Subcutaneous adipose tissue (tissue), 4 donors: ENCODE results near the gene GRID1. TPM values are rescaled to one million over a fixed set of nuclear protein-coding genes. Genes with fewer than 3 reads are reported as not detected.

Source experiments
- total RNA-seq, 4 donors: library from RNA; depleted of rRNA; stranded (reverse); fragments of >200 nt; gene quantifications; one replicate each; pipeline ENCODE4 v1.1.0, GENCODE V29; 2016
- TF ChIP-seq, protein P1 (sequence below): fragments of 450-650 bp; IDR thresholded peaks from one replicate; pipeline ENCODE4 v1.5.1; 2016; ENCODE audit warnings: low read depth, mild to moderate bottlenecking, control low read depth, antibody characterized with exemption, moderate library complexity

The GRID1 gene
- total RNA-seq, 4 donors from 2014 or later, result 0.49 to 2.0 (median 1.1) TPM

DNA sequence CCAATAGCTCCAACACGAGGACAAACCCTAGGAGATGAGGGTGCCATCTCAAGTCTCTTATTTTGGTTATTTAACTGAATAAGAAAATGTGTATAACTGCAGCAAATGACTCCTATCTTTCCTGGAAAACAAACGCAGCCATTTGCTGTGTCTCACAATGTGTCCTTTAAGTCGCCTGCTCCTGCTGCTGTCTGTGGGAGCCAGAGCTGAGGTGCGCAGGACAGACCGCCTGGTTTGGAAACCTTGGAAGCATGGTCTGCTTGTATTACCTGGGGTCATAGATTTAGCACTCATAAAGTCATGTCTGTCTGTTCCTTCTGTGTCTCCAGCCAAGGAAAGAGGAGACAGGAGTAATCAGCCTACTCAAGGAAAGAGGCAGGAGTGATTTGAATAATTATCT lies 760.2 kb downstream of the GRID1 start:
- TF ChIP-seq, protein P1, sequence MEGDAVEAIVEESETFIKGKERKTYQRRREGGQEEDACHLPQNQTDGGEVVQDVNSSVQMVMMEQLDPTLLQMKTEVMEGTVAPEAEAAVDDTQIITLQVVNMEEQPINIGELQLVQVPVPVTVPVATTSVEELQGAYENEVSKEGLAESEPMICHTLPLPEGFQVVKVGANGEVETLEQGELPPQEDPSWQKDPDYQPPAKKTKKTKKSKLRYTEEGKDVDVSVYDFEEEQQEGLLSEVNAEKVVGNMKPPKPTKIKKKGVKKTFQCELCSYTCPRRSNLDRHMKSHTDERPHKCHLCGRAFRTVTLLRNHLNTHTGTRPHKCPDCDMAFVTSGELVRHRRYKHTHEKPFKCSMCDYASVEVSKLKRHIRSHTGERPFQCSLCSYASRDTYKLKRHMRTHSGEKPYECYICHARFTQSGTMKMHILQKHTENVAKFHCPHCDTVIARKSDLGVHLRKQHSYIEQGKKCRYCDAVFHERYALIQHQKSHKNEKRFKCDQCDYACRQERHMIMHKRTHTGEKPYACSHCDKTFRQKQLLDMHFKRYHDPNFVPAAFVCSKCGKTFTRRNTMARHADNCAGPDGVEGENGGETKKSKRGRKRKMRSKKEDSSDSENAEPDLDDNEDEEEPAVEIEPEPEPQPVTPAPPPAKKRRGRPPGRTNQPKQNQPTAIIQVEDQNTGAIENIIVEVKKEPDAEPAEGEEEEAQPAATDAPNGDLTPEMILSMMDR, result no peak

DNA sequence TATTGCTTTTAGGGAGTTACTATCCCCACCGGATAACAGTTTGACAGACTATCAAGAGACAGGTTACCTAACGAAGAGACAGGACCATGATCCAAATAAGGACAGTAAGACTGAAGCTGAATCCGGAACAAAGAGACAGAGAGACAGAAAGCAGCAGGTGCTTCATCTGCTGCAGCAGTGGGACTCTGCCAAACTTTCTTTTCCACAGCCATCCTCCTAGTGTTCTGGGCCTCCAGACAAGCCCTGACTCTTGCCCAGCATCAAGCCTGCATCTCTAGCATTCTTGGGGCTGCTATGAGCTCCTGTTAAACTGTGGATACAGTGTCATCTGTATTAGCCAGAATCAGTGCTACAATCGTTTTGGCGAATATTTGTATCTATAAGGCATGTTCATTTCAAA lies 761.7 kb downstream of the GRID1 start:
- TF ChIP-seq, protein P1, result no peak

DNA sequence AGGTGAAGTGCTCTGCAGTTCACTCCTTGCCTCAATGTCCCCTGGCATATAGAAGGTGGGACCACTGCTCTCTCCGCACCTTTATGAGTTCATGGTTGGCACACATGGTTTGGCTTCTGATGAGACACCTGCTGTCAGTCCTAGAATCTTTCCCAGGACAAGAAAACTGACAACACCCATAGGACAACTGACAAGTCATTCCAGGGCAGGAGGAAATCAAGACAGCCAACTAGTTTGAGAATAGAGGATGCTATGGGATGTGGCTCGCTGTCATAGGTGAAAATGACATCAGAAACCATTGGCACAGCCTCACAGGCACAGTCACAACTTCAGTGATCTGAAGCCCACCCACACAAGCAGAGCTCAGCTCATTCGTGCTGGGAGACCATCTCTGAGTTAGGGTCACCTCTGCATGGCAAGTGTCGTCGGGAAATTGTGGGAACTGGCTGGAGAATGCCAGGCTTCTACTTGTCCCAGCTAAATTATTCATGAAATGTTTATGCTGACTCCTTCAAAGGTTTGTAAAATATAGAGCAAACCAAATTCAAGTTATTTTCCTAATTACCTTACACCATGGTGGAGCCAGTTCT lies 762.4 kb downstream of the GRID1 start:
- TF ChIP-seq, protein P1, result no peak

DNA sequence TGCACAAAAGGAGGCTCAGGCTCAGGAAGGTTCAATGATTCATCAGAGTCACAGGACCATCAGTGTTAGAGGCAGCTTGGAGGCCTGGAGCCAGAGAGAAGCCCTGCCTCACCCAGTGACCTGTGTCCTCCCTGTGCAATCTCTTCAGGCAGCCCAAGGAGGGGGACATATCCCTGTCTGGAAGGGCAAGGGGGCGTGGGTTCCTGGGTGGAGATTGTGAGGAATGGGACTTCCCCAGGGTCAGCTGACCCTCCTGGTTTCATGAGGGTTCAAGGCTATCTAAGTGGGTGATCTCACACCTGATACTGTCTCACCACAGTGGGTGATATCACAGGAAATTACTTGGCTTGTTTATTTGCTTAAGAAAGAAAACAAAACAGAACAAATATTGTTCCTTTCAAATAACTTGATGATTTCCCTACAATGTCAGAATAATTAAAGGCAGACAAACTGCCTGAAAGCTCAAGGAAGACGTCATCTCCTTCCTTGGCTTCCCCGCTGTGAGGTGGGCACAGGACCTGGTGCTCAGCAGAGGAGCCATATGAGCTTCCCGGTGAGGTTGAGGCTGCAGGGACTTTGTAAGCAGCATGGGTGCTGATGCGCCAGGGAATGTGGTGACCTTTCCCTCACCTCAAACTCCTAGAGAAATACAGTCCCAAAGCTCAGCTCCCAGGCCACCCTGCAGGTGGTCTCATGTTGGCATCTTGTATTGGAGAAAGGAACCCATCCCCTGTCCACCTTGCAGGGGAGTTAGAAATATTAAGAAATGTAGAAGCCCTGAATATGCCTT lies 763.2 kb downstream of the GRID1 start:
- TF ChIP-seq, protein P1, result no peak

DNA sequence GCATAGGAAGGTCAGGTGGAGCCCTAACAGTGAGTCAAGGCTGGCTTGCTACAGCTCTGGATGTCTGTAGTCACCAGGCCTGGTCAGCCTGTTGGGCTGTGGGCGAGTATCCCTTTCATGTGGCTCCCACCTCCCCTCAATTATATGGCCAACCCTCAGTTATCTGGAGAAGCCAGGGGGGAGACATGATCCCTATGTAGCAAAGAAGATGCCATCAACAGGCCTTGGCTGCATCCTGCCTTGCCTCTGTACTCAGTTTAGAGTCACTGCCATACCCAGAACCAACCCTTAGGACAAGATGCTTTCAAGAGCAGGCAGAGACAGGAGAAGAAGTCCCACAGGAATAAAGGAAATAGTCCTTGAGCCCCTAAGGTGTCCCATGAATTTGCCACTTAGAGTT lies 763.9 kb downstream of the GRID1 start:
- TF ChIP-seq, protein P1, result no peak

DNA sequence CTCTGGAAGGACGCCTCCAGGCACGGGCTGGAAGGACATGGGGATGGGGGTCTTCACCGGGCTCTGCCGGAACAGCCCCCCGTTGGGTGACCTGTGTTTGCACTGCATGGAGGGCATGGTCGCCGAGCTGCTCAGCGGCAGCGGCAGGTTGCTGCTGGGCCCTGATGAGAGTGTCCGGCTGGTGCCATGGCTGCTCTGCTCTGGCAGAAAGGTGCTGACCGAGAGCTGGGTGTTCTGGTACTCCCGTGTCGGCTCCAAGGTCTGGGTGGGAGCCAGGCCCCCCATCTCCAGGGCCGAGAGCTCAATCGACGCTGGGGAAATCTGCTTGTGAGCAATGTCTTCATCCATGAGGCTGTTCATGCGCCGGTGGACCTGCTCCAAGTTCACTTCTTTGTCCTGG lies 764.3 kb downstream of the GRID1 start:
- TF ChIP-seq, protein P1, result no peak

DNA sequence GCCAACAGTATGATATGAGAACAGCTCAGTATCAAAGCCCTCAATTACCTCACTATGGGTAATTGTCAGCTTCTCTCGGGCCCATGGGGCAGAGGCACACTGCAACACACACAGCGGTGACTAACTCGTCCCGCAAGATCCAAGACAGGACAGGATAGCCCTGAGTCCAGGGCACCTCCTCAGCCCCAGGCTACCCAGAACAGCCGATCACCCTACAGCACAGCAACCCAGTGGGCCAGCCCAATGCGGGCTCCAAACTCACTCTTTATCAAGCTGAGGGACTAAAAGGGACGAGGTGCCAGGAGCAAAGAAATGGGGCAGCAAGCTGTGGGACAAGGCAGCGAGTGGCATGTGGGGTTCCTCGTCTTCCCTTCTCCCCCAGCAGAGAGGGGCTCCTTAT lies 765.1 kb downstream of the GRID1 start:
- TF ChIP-seq, protein P1, result no peak
